ENCODE measurements around the gene C10orf90. TPM values are rescaled to one million over a fixed set of nuclear protein-coding genes. Genes with fewer than 3 reads are reported as not detected.

Gene C10orf90
- total and polyA plus RNA-seq, 2 of the 8 experiments (the other 6 are each of a cell fraction or from before 2014, with no cell fraction given): 0.21 TPM; not detected in 1

GRCh38 chr10:126691456-126691855 lies 21.0 kb upstream of the C10orf90 start (continued):
- no peak for TF ChIP-seq CTCF (IDR thresholded peaks at IDR 0.05; ENCODE audit: control extremely low read depth in 1 of 3, insufficient read depth in 1 of 3, low read depth in 1 of 3, low read length in 3 of 3)
- no peak for TF ChIP-seq TEAD4 (IDR thresholded peaks at IDR 0.05; ENCODE audit: low read depth, low read length)
- TF ChIP-seq KDM5A (IDR thresholded peaks at IDR 0.05; ENCODE audit: low read length): no peak
- TF ChIP-seq RNF2 (IDR thresholded peaks at IDR 0.05; ENCODE audit: borderline replicate concordance, low read depth, low read length, missing control alignments, poor library complexity, severe bottlenecking): no peak
- no peak for TF ChIP-seq RXRA (IDR thresholded peaks at IDR 0.05; ENCODE audit: insufficient read depth, low read depth, low read length)
- TF ChIP-seq TAF1 (IDR thresholded peaks at IDR 0.05; ENCODE audit: low read depth, low read length): no peak

All from H1 (cell line).